GM12878 (cell line): ENCODE measurements around the gene CAMTA2. TPM values are rescaled to one million over a fixed set of nuclear protein-coding genes. Genes with fewer than 3 reads are reported as not detected.

Source experiments
- ATAC-seq: fragments of 200-7000 bp; cut with Tn5 transposase; 3 replicates; pipeline ENCODE4 v1.9.1; 2020; ENCODE audit warnings: mild to moderate bottlenecking, moderate library complexity
- BruUV-seq: library from RNA; stranded (reverse); fragments of 400-500 nt; replicated peaks from 2 replicates; lab custom pipeline; 2021; lab: Mats Ljungman, UMichigan
- CTCF ChIA-PET: fragments of 300-600 bp; sonication (Branson Sonifier 250); formaldehyde crosslinking; extraction: SDS; loops from one replicate; lab custom pipeline; 2021; ENCODE audit warnings: inconsistent platforms; lab: Yijun Ruan, JAX
- POLR2A ChIA-PET: fragments of 350-600 bp; formaldehyde crosslinking; extraction: SDS; loops from one replicate; lab custom pipeline; 2021; ENCODE audit warnings: inconsistent platforms; lab: Charles Lee
- RAD21 ChIA-PET: fragments of 300-600 bp; sonication (Branson Sonifier 250); formaldehyde crosslinking; loops from one replicate; lab custom pipeline; 2023; ENCODE audit warnings: antibody characterized with exemption; ENCODE audit not compliant: unreplicated experiment; lab: Charles Lee
- SMC1A ChIA-PET: fragments of 300-600 bp; sonication (Branson Sonifier 250); formaldehyde crosslinking; loops from one replicate; lab custom pipeline; 2023; ENCODE audit not compliant: unreplicated experiment, uncharacterized antibody; lab: Charles Lee
- DNase-seq: peaks from one replicate; pipeline ENCODE4 v3.0.0-alpha.2; 2011; ENCODE audit warnings: low read depth, low spot score
- FAIRE-seq: peaks from 3 replicates; lab custom pipeline; 2011; peaks lifted over from hg19 to GRCh38; lab: Jason Lieb, UNC
- H2AFZ ChIP-seq: 2 replicates; pipeline ENCODE4 v1.6.0; 2011; ENCODE audit warnings: low read depth, low read length, control low read depth; ENCODE audit not compliant: control insufficient read depth
- H3K27ac ChIP-seq: 2 replicates; pipeline ENCODE4 v1.5.1; 2011; ENCODE audit warnings: control low read depth; ENCODE audit not compliant: control insufficient read depth, insufficient read depth
- H3K27me3 ChIP-seq, 2 experiments: replicated peaks in 1 of 2; 2 replicates each; pipeline versions ENCODE4 v1.6.0 to v1.6.1; 2011; ENCODE audit warnings: low read length in 1 of 2; ENCODE audit not compliant: control insufficient read depth in 2 of 2, insufficient read depth in 2 of 2
- H3K36me3 ChIP-seq, 2 experiments: 2 replicates each; pipeline ENCODE4 v1.5.1; 2011; ENCODE audit warnings: low read length in 1 of 2; ENCODE audit not compliant: control insufficient read depth in 2 of 2, insufficient read depth in 2 of 2
- H3K4me1 ChIP-seq: 2 replicates; pipeline ENCODE4 v1.6.1; 2011; ENCODE audit warnings: mild to moderate bottlenecking, low read length, moderate library complexity, mixed read lengths; ENCODE audit not compliant: control insufficient read depth, insufficient read depth
- H3K4me2 ChIP-seq: 2 replicates; pipeline ENCODE4 v1.6.0; 2011; ENCODE audit warnings: control low read depth; ENCODE audit not compliant: control insufficient read depth, insufficient read depth
- H3K4me3 ChIP-seq: fragments of 200-600 bp; sonication (generic); 2 replicates; pipeline ENCODE4 v1.5.1; 2016
- H3K79me2 ChIP-seq: 2 replicates; pipeline ENCODE4 v1.6.0; 2011; ENCODE audit warnings: low read length; ENCODE audit not compliant: control insufficient read depth, insufficient read depth
- H3K9ac ChIP-seq: 2 replicates; pipeline ENCODE4 v1.8.0; 2011; ENCODE audit warnings: low read length, control low read depth, mixed read lengths; ENCODE audit not compliant: control insufficient read depth, insufficient read depth
- H3K9me3 ChIP-seq: replicated peaks from 3 replicates; pipeline ENCODE4 v1.5.1; 2011; ENCODE audit warnings: mild to moderate bottlenecking, low read length; ENCODE audit not compliant: control insufficient read depth, insufficient read depth
- H4K20me1 ChIP-seq: 2 replicates; pipeline ENCODE4 v1.6.0; 2011; ENCODE audit not compliant: control insufficient read depth, insufficient read depth
- KLF5 ChIP-seq: fragments of 450-650 bp; IDR thresholded peaks from 2 replicates; pipeline ENCODE4 v1.6.1; 2014; ENCODE audit warnings: mild to moderate bottlenecking; ENCODE audit not compliant: partially characterized antibody
- LARP7 ChIP-seq: fragments of 450-650 bp; IDR thresholded peaks from 2 replicates; pipeline ENCODE4 v1.6.1; 2017; ENCODE audit warnings: mild to moderate bottlenecking
- NBN ChIP-seq: fragments of 450-650 bp; IDR thresholded peaks from 2 replicates; pipeline ENCODE4 v1.6.1; 2016
- PAX5 ChIP-seq: IDR thresholded peaks from 2 replicates; pipeline ENCODE4 v1.6.1; 2011; ENCODE audit warnings: low read depth, low read length, borderline replicate concordance
- PRDM15 ChIP-seq: fragments of 450-650 bp; formaldehyde crosslinking; IDR thresholded peaks from 2 replicates; pipeline ENCODE4 v1.4.0; 2020; ENCODE audit warnings: mild to moderate bottlenecking, moderate library complexity
- WRNIP1 ChIP-seq: IDR thresholded peaks from 2 replicates; pipeline ENCODE4 v1.6.1; 2011; ENCODE audit warnings: low read depth, low read length, improper control_type of control experiment, borderline replicate concordance
- WGBS: methylation state at CpG from one replicate; pipeline ENCODE4 v1.1.6; 2016; ENCODE audit warnings: low lambda C conversion rate; ENCODE audit not compliant: insufficient replicate concordance, insufficient coverage; ENCODE audit errors: missing lambda C conversion rate; 5-methylcytosine and 5-hydroxymethylcytosine counted together
- in situ Hi-C: fragments of 300-500 bp; cut with MboI; formaldehyde crosslinking; loops from 9 replicates; pipeline ENCODE4 v1.14.3; 2018; ENCODE audit warnings: mixed read lengths
- intact Hi-C: fragments of 100-400 bp; cut with micrococcal nuclease; formaldehyde crosslinking; loops from one replicate; pipeline ENCODE4 v1.14.2; 2022; ENCODE audit not compliant: unreplicated experiment
- polyA plus RNA-seq, 11 experiments: library from polyadenylated mRNA; depleted of rRNA in 4 of 11; unstranded in 6 of 11; stranded (reverse) in 5 of 11; fragments of >200 nt; fragmentation: Nextera tagmentation in 4 of 11; fragmentation: Illumina TruSeq in 1 of 11; extraction: Ambion mirVana in 4 of 11; extraction: Trizol in 1 of 11; gene quantifications; 1 replicate in 1 of 11; 2 replicates in 10 of 11; pipeline versions ENCODE4 v1.2.1 to v1.2.3, GENCODE V29; 2011 to 2016; ENCODE audit warnings: inconsistent platforms in 2 of 11, missing spikeins in 2 of 11, low read depth in 1 of 11
- total RNA-seq, 4 experiments: library from RNA; depleted of rRNA in 3 of 4; stranded (reverse); fragments of >200 nt in 3 of 4; fragmentation: Illumina TruSeq in 1 of 4; extraction: Trizol in 1 of 4; gene quantifications; 2 replicates each; pipeline versions ENCODE4 v1.2.1 to v1.2.3, GENCODE V29; 2013 to 2021
- TF ChIP-seq, protein P1 (sequence below): IDR thresholded peaks from 2 replicates; pipeline ENCODE4 v1.6.1; 2011; ENCODE audit warnings: low read depth, mild to moderate bottlenecking, low read length, moderate library complexity, borderline replicate concordance; ENCODE audit errors: extremely low read depth

Gene CAMTA2
- total and polyA plus RNA-seq, 10 of the 15 experiments (the other 5 are each of a cell fraction or from before 2014, with no cell fraction given) = 0.42 to 29.3 (median 11.2) TPM

DNA sequence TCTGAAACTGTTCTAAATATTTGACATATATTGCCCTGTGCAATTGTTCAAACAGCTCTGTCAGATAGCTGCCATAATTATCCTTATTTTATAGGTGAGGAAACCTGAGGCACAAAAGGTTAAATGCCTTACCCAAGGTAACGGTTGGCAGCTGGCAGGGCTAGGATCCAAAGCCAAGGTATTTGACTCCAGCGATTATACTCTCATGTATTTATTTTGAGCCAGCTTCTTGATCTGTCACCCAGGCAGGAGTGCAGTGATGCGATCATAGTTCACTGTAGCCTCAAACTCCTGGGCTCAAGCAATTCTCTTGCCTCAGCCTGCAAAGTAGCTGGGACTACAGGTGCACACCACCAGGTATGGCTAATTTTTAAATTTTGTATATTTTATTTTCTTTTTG is 29.4 kb downstream of the CAMTA2 start:
- no peaks in the 10 kb centered on the region for H3K9me3 ChIP-seq
- ATAC-seq (no peak), FAIRE-seq (no peak), DNase-seq (no peak)
- H3K4me1 ChIP-seq = no peaks in the 10 kb centered on the region
- RAD21 ChIA-PET = interaction anchor here (1.1 kb wide), 1 partner anchor 9 kb away, joined by 3 read pairs; the partner anchor contains the start of gene SPAG7
- no peak overlapping the region for H2AFZ ChIP-seq
- BruUV-seq = no TSS peak
- no peaks in the 10 kb centered on the region for H3K27me3 ChIP-seq
- in situ Hi-C loops = no loop called here
- SMC1A ChIA-PET = interaction anchor here (0.6 to 1.6 kb wide), 2 partner anchors 48 to 350 kb away, joined by 3 read pairs; no protein-coding TSS in a partner anchor
- no peak overlapping the region for H3K9ac ChIP-seq
- TF ChIP-seq LARP7 = no peak
- TF ChIP-seq NBN = no peak
- TF ChIP-seq, protein P1, sequence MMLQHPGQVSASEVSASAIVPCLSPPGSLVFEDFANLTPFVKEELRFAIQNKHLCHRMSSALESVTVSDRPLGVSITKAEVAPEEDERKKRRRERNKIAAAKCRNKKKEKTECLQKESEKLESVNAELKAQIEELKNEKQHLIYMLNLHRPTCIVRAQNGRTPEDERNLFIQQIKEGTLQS = no peak
- no peak for TF ChIP-seq KLF5
- TF ChIP-seq PRDM15 = no peak
- no peak for TF ChIP-seq PAX5
- TF ChIP-seq WRNIP1 = no peak
- peaks cover 4 to 8% of the 10 kb centered on the region in 2 experiments for H3K36me3 ChIP-seq
- no peak overlapping the region for H3K4me3 ChIP-seq
- POLR2A ChIA-PET = interaction anchor here (0.6 to 1.2 kb wide), 2 partner anchors 8 to 101 kb away, joined by 4 to 5 read pairs; no protein-coding TSS in a partner anchor
- H3K4me2 ChIP-seq = no peak overlapping the region
- CTCF ChIA-PET = interaction anchor here (3.0 to 3.8 kb wide), 2 partner anchors 9 to 49 kb away, joined by 16 to 21 read pairs; partner anchors contain the start of gene SPAG7
- WGBS = 52% methylated on average over 3 of the region's 3 CpGs
- intact Hi-C loops = no loop called here
- H3K27ac ChIP-seq = no peak overlapping the region
- H4K20me1 ChIP-seq = no peaks in the 10 kb centered on the region
- H3K79me2 ChIP-seq = no peaks in the 10 kb centered on the region
